GM21825 (cell line): ENCODE results near the gene FNDC11.

Experiments used
- ATAC-seq: cut with Tn5 transposase; IDR thresholded peaks from one replicate; pipeline ENCODE4 v1.9.1; 2021; ENCODE audit warnings: mild to moderate bottlenecking, moderate library complexity; ENCODE audit not compliant: unreplicated experiment

FNDC11 gene

DNA sequence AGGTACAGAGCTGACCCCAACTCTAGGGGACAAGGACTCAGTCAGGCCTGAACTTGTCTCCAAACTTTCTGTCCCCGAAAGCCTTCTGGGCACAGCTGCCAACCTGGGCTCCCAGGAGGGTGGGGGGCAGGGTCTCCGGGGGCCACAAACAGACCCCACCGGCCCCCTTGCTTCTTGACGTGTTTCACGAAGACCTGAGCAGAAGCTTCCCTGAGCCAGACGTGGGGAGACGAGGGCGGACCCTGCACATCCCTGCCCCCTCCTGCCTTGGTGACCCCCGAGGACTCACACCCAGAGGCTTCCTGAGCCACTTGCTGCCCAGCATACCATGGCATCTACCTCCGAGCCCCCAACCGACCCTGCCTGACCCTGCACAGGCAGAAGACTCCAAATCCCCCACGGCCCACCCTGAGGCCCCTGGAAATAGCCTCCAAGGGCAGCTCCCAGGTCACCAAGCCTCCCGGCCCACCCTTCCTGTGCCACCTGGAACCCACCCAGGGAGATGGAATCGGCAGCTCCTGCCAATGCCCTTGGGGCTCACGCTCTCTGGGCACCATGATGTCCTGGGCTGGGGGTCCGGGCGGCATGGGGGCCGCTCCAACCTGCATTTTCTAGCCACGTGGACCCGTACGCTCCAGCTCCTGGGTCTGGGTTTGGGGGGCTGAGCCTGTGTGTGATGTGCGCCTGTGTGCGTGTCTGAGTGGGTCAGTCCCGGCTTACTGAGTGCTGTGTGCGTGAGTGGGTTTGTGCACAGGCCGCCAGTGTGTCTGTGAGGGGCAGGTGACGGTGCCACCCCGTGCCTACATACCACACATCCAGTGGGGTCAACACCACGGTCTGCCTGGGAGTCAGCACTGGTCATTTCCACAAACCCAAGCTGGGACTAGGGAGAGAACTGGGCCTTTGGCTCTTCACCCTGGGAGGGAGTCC lies 14.3 kb upstream of the FNDC11 start:
- no peak for ATAC-seq

DNA sequence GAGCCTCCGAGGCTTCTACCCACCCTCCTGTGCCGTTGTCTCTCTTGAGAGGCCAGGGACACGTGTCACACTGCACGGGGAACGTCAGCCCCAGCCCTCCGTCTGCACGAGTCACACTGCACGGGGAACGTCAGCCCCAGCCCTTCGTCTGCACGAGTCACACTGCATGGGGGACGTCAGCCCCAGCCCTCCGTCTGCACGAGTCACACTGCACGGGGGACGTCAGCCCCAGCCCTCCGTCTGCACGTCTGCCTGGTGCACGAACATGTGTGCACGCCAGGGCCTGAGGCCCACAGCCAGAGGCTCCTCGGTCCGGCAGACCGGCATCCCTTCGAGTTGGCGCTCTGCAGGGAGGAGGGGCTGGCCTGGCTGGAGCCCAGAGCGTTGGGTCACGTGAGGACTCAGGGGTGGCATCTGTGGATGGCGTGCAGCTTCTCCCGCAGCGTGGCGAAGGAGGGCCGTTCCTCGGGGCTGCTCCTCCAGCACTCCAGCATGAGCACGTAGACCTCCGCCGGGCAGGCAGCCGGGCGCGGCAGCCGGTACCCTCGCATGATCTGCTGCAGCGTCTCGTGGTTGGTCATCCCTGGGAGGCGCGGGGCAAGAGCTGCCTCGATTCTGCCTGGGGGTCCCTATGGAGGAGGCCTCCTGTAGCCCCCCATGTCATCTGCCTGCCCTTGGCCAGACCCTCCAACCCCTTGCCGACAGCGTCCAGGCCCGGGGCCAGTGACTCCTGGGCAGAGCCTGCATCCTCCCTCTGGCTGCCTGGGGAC lies 13.4 kb upstream of the FNDC11 start:
- no peak for ATAC-seq

DNA sequence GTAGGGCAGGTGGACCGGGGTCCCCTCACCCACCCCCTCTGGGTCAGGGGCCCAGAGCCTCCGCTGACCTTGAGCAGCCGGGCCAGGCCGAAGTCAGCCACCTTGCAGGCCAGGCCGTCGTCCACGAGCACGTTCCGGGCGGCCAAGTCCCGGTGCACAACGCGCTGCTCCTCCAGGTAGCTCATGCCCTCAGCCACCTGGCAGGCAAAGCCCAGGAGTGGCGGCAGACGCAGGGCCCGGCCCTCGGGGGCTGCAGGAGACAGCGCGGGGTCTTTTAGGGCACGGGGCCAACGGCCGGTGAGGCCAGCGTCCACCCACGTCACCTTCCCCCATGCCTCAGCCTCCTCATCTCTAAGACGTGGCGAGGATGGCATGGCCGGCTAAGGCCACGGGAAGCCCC lies 12.6 kb upstream of the FNDC11 start:
- ATAC-seq, result no peak

DNA sequence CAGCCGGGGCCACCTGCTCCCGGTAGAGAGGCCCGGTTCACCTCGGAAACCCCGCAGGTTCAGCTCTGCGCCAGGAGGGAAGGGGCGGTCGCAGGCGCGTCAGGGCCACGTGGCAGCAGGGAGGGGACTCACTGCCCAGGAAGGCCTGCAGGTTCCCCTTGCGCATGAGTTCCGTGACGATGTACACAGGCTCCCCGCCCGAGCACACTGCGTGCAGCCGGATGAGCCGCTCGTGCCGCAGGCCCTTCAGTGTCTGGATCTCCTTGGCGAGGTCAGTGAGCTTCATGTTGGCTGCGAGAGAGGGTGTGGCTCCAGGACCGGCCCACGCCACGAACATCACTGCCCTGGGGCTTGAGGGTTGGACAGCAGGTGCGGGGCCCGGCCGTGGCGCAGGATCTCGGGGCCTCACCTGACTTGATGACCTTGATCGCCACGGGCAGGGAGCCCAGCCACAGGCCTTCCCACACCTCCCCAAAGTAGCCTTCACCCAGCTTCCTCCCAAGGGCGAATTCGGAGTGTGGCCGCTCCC lies 11.9 kb upstream of the FNDC11 start:
- ATAC-seq, result no peak

DNA sequence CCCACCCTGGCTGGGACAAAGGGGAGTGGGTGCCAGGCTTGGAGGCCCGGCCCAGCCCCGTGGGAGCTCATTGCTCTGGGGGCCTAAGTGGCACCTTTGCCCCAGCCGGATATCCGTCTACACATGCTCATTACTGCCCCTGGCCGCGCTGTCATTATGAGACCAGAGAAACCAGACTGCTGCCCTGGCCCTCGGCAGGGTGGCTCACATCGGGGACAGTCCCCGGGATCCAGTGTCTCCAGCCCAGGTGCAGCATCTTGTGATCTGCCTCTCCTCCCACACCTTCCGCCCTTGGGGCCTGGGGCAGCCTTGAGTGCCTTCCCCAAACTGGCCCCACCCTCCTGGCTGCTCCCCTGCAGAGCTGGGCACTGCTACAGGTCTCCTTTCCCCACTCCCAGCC lies 11.3 kb upstream of the FNDC11 start:
- ATAC-seq, result no peak

DNA sequence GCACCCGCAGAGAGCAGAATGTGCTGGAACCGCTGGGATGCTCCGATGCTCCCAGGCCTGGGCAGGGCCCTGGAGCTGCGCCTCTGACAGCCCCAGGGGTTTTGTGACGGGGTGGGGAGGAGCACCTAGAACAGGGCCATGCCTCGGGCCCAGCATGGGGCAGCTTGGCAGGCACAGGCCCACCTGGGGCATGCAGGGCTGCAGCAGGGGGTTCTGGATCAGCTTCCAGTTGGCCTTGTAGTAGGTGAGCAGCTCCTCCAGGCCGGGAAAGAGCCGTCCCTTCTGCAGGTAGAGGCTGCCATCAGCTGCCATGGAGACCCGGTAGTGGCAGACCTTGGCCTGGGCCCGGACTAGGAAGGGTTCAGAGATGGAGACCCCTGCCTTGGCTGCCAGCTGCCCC lies 10.8 kb upstream of the FNDC11 start:
- no peak for ATAC-seq

DNA sequence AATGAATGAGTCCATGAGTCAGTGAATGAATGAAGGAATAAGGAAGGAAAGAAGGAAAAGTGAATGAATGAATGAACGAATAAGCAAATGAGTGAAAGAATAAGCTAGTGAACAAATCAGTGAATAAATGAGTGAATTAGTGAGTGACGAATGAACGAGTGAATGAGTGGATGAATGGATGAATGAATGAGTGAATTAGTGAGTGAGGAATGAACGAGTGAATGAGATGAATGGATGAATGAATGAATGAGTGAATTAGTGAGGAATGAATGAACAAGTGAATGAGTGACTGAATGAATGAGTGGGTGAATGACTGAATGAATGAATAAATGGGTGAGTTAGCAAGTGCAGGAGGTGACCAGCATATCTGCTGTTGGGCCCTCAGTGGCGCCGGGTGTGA lies 10.2 kb upstream of the FNDC11 start:
- no peak for ATAC-seq

DNA sequence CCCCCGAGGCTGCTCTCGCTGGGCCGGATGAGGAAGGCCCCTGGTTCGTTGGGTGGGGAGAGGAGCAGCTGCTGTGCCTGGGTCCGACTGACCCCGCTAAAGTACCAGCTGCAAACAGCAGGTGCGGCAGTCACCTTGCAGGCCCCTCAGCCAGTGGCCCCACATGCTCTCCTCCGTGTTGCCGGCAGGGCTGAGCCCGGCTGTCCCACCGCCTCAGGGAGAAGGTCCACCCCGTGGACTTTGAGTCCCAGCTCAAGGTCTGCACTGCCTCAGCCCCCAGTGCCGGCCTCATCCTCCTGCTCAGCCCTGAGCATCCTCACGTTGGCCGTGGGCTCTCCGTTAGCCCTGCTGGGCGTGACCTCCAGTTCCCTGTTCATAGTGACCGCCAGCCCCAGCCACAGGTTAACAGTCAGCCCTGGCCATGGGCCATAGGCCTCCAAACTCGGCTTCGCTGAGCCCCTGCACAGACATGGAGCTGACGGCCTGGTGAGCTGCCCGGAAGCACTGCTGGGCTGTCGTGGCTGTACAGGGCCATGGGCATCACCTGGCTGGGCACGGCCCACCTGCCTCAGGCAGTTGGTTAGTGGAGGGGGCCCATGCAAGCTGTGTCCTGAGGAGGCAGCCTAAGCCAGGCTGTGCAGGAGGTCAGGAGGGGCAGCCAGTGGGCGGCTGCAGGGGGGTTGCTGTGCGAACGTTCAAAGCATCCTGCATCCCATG lies 9.6 kb upstream of the FNDC11 start:
- ATAC-seq, result no peak

DNA sequence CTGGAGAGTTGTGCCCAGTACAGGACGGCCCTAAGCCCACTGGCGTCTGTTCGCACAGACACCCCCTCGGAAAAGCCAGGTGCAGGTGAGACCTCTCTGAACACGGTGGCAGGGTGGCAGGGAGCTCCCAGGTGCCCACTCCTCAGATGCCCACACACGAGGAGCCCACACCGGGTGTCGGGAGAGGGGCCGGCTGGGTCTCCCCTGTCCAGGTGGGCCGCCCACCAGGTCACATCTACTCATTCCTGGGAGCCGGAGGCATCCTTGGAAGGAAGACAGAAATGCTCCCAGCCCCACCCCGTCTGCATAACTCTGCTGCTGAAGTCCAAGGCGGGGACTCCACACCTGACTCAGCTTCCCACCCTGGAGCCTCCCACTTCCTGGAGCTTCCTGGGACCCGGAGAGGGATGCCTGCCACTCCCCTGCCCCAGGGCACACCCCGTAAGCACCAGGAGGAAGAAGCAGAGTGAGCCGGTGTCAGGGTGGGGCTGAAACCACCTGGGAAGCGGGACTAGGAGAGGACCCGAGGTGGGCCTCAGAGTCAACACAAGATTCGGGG lies 8.9 kb upstream of the FNDC11 start:
- no peak for ATAC-seq

DNA sequence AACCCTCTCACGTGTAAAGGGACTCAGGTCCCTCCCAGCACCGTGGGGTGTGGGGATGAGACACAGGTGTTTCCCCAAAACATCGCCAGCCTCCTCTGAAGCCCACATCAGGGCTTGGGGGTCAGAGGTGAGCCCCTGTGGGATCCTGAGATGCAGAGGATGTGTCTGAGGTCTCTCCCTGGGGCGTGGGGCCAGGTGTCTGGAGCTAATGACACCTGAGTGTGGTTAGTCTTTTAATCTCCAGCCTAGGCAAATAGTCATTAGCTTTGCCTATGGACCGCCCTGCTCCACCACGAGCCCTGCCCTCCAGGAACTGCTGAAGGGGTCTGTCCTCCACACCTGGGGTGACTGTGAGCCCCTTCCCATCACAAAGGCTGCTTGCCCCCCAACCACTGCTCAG lies 8.1 kb upstream of the FNDC11 start:
- no peak for ATAC-seq

DNA sequence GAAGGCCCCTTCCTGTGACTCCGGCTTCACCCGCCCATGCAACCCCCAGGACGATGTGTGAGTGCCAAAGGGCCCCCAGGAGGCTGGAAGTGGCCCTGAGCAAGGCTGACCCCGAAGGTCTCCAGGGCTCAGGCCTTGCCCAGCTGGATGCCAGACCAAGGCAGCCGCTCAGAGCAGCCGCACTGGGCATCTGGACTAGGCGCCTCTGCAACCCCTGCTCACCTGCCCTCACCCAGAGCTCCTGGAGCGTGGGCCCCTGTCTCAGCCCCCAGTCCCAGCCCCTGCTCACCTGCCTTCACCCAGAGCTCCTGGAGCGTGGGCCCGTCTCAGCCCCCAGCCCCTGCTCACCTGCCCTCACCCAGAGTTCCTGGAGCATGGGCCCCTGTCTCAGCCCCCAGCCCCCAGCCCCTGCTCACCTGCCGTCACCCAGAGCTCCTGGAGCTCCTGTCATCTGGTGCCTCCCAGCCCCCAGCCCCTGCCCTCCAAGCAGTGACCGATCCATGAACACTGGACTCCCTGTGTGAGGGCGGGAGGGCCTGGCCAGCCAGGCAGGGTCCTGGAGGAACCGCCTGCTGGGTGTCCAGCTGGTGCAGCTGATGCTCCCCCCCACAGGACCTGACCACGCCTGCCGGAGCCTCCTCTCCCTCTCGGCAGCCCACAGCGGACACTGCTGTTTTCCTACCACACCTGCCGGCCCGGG lies 7.6 kb upstream of the FNDC11 start:
- no peak for ATAC-seq

DNA sequence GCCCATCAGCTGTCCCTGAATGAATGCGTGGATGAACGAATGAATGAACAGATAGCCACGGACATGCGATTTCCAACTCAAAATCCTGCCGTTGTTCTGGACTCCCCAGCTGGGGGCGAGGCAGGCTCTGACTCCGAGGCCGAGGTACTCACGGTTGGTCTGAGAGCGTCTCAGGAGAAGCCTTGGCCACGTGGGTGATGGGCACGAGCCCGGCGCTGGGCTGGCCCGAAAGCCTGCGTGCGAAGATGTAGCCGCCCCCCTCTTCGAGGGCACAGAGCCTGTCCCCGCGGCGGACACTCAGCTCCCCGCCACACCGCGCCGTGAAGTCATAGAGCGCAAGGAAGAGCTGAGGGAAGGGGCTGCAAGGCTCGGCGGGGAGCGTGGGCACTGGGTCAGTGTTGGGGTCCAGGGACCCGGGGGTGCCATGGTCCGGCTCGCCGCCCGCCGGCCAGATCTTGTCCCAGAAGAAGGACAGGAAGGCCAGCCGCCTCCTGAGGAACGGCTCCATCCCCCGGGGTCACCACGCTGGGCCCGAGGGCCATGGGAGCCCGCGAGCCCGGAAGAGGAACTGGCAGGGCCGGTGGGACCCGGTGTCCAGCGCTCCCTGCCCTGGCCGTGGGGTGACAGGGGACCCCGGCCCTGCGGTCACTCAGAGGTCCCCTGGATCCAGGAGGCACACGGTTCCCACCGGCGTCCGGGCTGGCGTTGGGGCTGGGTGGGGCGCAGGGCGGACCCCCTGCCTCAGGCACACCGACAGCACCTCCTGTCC lies 6.8 kb upstream of the FNDC11 start:
- no peak for ATAC-seq

DNA sequence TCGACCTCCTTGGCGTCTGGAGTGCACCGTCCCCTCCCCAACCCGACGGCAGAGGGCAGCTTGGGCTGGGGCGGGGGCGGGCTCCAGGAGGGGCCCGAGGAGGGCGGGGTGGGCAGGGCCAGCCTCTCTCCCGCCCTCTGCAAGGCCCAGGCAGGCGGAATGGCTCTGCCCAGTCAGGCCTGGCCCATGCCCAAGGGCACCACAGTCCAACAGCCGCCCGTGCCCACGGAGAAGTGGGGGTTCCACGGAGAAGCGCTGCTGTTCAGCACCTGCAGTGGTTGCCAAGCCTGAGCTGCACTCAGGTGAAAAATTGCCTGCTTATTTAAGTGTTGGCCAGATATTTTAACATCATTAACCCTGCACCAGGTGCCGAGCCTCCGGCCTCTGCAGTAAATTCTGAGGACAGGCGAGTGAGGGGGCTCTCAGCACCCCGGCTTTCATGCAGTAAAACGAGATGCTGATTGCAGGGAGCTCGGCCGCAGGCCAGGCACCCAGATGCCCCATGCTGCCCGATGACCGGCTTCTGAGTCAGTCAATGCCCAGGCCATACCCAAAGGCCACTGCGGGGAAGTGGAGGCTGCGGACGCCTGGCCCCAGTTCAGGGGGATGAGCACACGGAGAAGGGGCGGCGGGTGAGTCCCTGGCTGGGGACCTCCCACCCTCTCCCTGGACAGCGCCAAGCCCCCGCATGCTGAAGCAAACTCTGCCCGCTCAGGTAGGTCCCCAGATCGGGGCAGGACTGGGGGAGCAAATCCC lies 6.1 kb upstream of the FNDC11 start, which contains the start of gene SRMS:
Gene SRMS, minus strand, starts transcription at position 25 of the 756 bp plus-strand sequence. CDS start 286 bp downstream, outside the sequence.
- no peak for ATAC-seq

DNA sequence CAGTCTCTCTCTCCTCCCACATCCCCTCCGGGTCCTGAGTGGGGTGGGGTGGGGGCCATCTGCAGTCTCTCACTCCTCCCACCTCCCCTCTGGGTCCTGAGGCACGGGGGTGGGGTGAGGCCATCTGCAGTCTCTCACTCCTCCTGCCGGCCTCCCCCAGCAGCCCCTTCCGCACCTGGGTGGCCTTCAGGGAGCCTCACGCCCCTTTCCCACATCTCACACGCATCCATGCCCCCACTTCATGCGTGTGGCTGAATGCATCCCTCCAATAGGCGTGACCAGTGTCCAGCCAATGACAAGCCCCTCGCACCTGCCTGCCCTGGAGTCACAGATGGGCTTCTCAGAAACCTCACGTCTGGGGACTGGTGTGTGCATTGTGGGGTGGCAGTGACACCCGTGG lies 5.4 kb upstream of the FNDC11 start:
- no peak for ATAC-seq

DNA sequence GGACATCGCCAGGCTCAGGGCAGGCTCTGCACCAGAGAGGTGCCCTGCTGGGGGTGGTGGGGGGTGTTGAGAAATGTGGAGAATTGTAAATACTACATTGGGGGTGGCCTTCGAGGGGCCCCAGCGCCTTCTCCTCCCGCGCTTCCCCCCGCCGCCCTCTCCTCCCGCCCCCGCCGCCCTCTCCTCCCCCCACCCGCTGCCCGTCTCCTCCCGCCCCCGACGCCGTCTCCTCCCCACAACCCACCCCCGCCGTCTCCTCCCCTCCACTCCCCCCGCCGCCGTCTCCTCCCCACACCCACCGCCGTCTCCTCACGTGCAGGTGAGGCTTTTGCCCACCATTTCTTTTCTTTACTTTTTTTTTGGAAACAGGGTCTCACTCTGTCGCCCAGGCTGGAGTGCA lies 4.9 kb upstream of the FNDC11 start:
- no peak for ATAC-seq

DNA sequence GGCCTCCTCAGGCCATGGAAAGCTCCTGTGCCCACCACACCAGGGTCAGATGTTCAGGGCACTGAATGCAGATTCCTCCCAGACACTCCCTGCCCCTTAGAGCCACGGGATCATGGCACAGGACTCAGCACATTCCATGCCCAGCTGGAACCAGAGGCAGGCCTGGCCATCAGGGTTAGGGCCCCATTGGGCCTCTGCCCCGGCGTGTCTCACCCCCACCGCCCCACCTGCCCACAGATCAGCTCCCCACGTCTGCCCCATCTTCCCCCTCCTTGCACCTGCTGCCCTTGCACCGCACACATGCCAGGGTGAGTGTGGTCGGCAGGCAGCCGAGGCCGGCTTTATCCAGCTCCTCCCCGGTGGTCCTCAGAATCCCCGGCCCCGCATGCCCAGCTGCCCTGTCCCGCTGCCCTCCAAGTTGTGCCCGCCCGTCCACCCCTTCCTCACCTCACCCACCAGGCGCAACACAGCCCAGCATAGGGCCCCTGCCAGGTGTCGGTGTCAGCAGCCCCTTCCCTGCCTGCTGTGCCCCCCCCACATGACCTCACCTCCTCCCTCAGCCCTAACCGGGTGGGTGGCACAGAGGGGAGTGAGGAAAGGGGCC lies 4.2 kb upstream of the FNDC11 start:
- no peak for ATAC-seq

DNA sequence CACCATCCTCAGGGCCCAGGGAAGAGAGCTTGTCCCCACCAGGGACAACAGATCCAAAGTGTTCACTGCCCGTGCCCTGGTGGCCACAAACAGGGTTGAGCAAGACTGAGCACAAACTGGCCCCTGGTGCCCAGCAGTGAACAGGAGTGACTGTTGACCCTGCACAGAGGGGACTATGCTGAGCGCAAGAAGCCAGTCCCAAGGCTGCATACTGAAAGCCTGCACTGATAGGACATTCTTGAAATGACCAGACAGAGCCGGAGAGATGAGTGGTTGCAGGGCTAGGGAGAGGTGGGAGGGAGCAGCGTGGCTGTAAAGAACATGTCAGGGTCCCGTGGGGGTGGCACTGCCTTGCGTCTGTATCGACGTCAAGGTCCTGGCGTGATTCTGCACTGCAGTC lies 2.9 kb upstream of the FNDC11 start:
- no peak for ATAC-seq

DNA sequence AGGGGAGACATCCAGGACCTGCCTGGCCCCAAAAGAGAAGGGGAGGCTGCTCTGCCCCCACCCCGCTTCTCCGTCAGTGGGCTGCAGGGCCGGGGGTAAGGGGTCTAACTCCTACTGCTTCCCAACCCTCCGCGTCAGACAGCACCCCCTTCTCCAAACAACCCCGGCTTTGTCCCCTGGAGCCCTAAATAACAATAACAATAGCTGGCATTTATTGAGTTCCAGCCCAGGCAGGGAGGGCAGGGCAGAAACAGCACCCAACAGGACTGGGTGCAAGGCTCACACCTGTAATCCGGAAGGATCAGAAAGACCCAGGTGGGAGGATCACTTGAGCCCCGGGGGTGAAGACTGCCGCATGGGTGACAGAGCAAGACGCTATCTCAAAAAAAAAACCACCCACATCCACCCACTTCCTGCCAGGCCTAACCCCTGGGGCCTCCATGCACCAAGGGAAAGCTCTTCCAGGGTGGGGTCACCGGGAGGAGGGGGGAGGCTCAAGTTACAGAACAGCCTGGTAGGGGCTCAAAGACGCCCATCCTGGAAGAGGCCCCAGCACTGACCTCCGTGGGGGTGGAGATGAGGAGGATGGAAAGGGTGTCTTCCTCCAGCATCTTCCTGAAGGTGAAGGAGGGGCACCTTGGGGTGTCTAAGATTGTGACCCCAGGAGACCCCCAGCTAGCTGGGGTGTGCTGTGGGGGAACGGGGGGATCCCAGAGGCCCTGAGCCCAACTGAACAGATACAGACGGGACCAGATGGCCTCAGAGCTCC lies 1.3 kb upstream of the FNDC11 start:
- ATAC-seq, result peak; percentile 22
